Ovary (tissue), 9 donors: ENCODE data around the gene NAA15. TPM values are rescaled to one million over a fixed set of nuclear protein-coding genes. Genes with fewer than 3 reads are reported as not detected.

Experiments
- DNase-seq, 5 donors: peaks; one replicate each; pipeline ENCODE4 v3.0.0-alpha.2; 2019 to 2020
- H3K27ac ChIP-seq, 2 donors: fragments of 200-600 bp; one replicate each; pipeline versions ENCODE4 v1.5.1 to v1.8.0; 2019 to 2022
- H3K27me3 ChIP-seq: fragments of 200-600 bp; one replicate; pipeline ENCODE4 v1.8.0; 2022
- H3K36me3 ChIP-seq: fragments of 200-600 bp; sonication (generic); one replicate; pipeline ENCODE4 v1.5.1; 2019
- H3K4me1 ChIP-seq: one replicate; pipeline ENCODE4 v1.8.1; 2013; ENCODE audit warnings: mild to moderate bottlenecking, moderate library complexity; ENCODE audit not compliant: insufficient read depth
- H3K4me3 ChIP-seq: fragments of 200-600 bp; sonication (generic); one replicate; pipeline ENCODE4 v1.5.1; 2017
- H3K9me3 ChIP-seq, 2 donors: fragments of 200-600 bp in 1 of 2; sonication (generic) in 1 of 2; one replicate each; pipeline versions ENCODE4 v1.5.1 to v1.8.1; 2013 to 2019; ENCODE audit warnings: mild to moderate bottlenecking in 1 of 2, moderate library complexity in 1 of 2
- CTCF ChIP-seq, 3 donors: fragments of 450-650 bp in 2 of 3; fragments of 200-600 bp in 1 of 3; IDR thresholded peaks; one replicate each; pipeline versions ENCODE4 v1.5.1 to v1.8.0; 2016 to 2022; ENCODE audit warnings: antibody characterized with exemption in 3 of 3, mild to moderate bottlenecking in 1 of 3
- EP300 ChIP-seq: sonication (generic); formaldehyde crosslinking; IDR thresholded peaks from one replicate; pipeline ENCODE4 v1.6.1; 2017; ENCODE audit warnings: antibody characterized with exemption
- POLR2A ChIP-seq: fragments of 450-650 bp; IDR thresholded peaks from one replicate; pipeline ENCODE4 v1.6.1; 2017; ENCODE audit warnings: antibody characterized with exemption, mild to moderate bottlenecking, moderate library complexity
- WGBS, 3 donors: extraction: QIAGEN DNeasy Blood & Tissue Kit in 1 of 3; methylation state at CpG; one replicate each; pipeline versions ENCODE4 v1.1.5 to v1.1.7; 2013 to 2017; 5-methylcytosine and 5-hydroxymethylcytosine counted together
- intact Hi-C, 4 donors: fragments of 100-400 bp; cut with DNase I; formaldehyde crosslinking; loops; one replicate each; pipeline versions ENCODE4 v1.11.0 to v1.15.1; 2022 to 2023
- polyA plus RNA-seq, 2 donors: library from polyadenylated mRNA; stranded (reverse); fragments of 200-250 nt in 1 of 2; fragments of 350-450 nt in 1 of 2; fragmentation: Illumina TruSeq in 1 of 2; extraction: RNeasy Lipid Tissue Mini Kit (QIAGEN cat#74804) in 1 of 2; gene quantifications; one replicate each; pipeline ENCODE4 v1.2.3, GENCODE V29; 2013 to 2014
- total RNA-seq, 7 donors: library from RNA; depleted of rRNA in 2 of 7; stranded (reverse); fragments of >200 nt in 2 of 7; fragmentation: NEBNext Ultra II Directional in 3 of 7; extraction: Animal tissue kit (Norgen Biotek cat#: 25700) in 3 of 7; gene quantifications; one replicate each; pipeline versions ENCODE4 v1.1.0 to v1.2.4, GENCODE V29; 2016 to 2023
- donor health status: DM: no; HTN: no; CAD: no; lungs with moderate emphysema.
- donor health status: DM: no; HTN: no; CAD: no.
- donor health status: Bipolar disorder and iron deficiency.
- donor health status: DM: yes; HTN: yes; CAD: no.
- donor health status: DM: no; HTN: no; CAD: no.
- donor health status: DM: yes; HTN: yes; CAD: no.

NAA15 gene
- total and polyA plus RNA-seq, 9 donors: 7.1 to 50.8 (median 35.2) TPM

GRCh38 chr4:139324620-139325019 lies 23.3 kb downstream of the NAA15 start:
- Histone ChIP-seq H3K27me3 (no peaks in the 10 kb centered on the region), H3K36me3 (no peaks in the 10 kb centered on the region), H3K9me3 (no peaks in the 10 kb centered on the region), H3K4me3 (no peak overlapping the region), H3K4me1 (peaks cover 3% of the 10 kb centered on the region), H3K27ac (no peak overlapping the region)
- DNase-seq: no peak
- TF ChIP-seq CTCF (IDR thresholded peaks at IDR 0.05): no peak
- no peak for TF ChIP-seq POLR2A
- TF ChIP-seq EP300: no peak
- intact Hi-C loops: no loop called here
- WGBS, 3 donors: 86 to 90% (median 86%) methylated on average over 6 of the region's 6 CpGs

- no peaks in the 10 kb centered on the region for H3K27me3 ChIP-seq
- DNase-seq: no peak
- 82 to 88% (median 86%) methylated on average over 4 of the region's 4 CpGs for WGBS, 3 donors
- H3K9me3 ChIP-seq: no peaks in the 10 kb centered on the region
- no peak overlapping the region for H3K27ac ChIP-seq
- TF ChIP-seq POLR2A (no peak), EP300 (no peak)
- intact Hi-C loops: no loop called here
- no peaks in the 10 kb centered on the region for H3K4me1 ChIP-seq
- H3K4me3 ChIP-seq: no peak overlapping the region
- no peaks in the 10 kb centered on the region for H3K36me3 ChIP-seq
These were observed 28.4 kb downstream of the NAA15 start for GRCh38 chr4:139329665-139330200.

GRCh38 chr4:139330283-139330682 lies 29.0 kb downstream of the NAA15 start:
- Histone ChIP-seq H3K27me3 (no peaks in the 10 kb centered on the region), H3K36me3 (no peaks in the 10 kb centered on the region), H3K27ac (no peak overlapping the region), H3K4me1 (no peaks in the 10 kb centered on the region), H3K4me3 (no peak overlapping the region), H3K9me3 (no peaks in the 10 kb centered on the region)
- 88 to 92% (median 89%) methylated on average over 3 of the region's 3 CpGs for WGBS, 3 donors
- no peak for DNase-seq
- no peak for TF ChIP-seq CTCF (IDR thresholded peaks at IDR 0.05)
- no peak for TF ChIP-seq POLR2A
- TF ChIP-seq EP300: no peak
- intact Hi-C loops: no loop called here

GRCh38 chr4:139331185-139331584 lies 29.9 kb downstream of the NAA15 start:
- 97 to 100% (median 98%) methylated on average over 1 of the region's 1 CpG for WGBS, 3 donors

More at GRCh38 chr4:139331185-139331584, 29.9 kb downstream of the NAA15 start:
- Histone ChIP-seq H3K27ac (no peak overlapping the region), H3K36me3 (no peaks in the 10 kb centered on the region), H3K9me3 (no peaks in the 10 kb centered on the region), H3K4me3 (no peak overlapping the region), H3K27me3 (no peaks in the 10 kb centered on the region), H3K4me1 (no peaks in the 10 kb centered on the region)
- DNase-seq: no peak
- intact Hi-C loops: no loop called here
- TF ChIP-seq EP300 (no peak), CTCF (IDR thresholded peaks at IDR 0.05) (no peak), POLR2A (no peak)
